ENCODE measurements around the gene ZDHHC18.
"Not testable (repeated sequence)": the region's sequence is repeated elsewhere in the genome, so short reads cannot be mapped to it uniquely, and the experiment has no call there.

ZDHHC18 gene

DNA sequence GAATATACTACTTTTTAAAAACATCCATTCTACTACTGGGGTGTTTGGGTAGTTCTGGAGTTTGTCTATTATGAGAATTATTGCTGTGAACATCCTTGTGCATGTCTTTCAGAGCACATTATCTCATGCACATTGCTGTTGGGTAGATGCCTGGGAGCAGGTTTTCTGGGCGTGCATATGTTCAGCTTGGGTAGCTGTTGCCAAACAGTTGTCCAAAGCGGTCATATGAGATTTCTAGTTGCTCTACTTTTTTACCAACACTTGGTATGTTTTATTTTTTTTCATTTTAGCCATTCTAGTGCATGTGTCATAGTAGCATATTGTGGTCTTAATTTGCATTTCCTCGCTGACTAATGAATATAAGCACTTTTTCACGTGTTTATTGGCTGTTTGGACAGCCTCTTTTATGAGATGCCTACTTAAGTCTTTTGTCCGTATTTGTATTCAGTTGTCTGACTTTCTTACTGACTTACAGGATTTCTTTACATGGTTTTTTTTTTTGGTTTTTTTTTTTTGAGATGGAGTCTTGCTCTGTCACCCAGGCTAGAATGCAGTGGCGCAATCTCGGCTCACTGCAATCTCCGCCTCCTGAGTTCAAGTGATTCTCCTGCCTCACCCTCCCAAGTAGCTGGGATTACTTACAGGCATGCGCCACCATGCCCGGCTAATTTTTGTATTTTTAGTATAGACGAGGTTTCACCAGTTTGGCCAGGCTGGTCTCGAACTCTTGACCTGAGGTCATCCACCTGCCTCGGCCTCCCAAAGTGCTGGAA is 18.1 kb downstream of the ZDHHC18 start:
- H3K36me3 ChIP-seq (ENCODE audit: control insufficient read depth, insufficient read depth, low read length), result peaks cover 2% of the 10 kb centered on the region
- peaks cover 14% of the 10 kb centered on the region for H3K4me1 ChIP-seq (ENCODE audit: control insufficient read depth, insufficient read depth, low read length)
- no peak overlapping the region for H3K9ac ChIP-seq (ENCODE audit: low read length)
- no peaks in the 10 kb centered on the region for H3K27me3 ChIP-seq (ENCODE audit: control insufficient read depth, insufficient read depth, low read length)
- no peak overlapping the region for H3K27ac ChIP-seq (ENCODE audit: low read depth, low read length)
- H3K4me3 ChIP-seq (ENCODE audit: low read length), result no peak overlapping the region

- peaks cover 14% of the 10 kb centered on the region for H3K4me1 ChIP-seq (ENCODE audit: control insufficient read depth, insufficient read depth, low read length)
- H3K27me3 ChIP-seq (ENCODE audit: control insufficient read depth, insufficient read depth, low read length); H3K4me3 ChIP-seq (ENCODE audit: low read length); H3K9ac ChIP-seq (ENCODE audit: low read length); H3K27ac ChIP-seq (ENCODE audit: low read depth, low read length): not testable (repeated sequence)
- H3K36me3 ChIP-seq (ENCODE audit: control insufficient read depth, insufficient read depth, low read length), result peaks cover 25% of the 10 kb centered on the region
These were observed 21.3 kb downstream of the ZDHHC18 start for GRCh38 chr1:26847826-26848225.

DNA sequence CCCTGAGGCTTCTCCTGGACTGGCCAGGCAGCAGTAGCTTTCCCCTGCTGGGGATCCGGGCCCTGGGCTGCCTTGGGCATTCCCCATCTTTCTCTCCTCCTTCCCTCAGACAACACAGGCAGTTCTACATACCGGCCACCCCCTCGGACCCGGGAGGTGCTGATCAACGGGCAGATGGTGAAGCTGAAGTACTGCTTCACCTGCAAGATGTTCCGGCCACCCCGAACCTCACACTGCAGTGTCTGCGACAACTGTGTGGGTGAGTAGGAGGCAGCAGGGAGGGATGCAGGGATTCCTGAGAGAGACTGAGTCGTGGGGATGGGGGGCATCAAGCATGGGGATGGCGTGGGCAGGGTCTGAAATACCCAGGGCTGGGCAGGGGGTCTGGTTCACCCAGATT is 22.0 kb downstream of the ZDHHC18 start:
- Histone ChIP-seq H3K4me1 (ENCODE audit: control insufficient read depth, insufficient read depth, low read length) (peaks cover 14% of the 10 kb centered on the region), H3K27ac (ENCODE audit: low read depth, low read length) (peak overlapping the region; percentile 41), H3K9ac (ENCODE audit: low read length) (no peak overlapping the region), H3K36me3 (ENCODE audit: control insufficient read depth, insufficient read depth, low read length) (peaks cover 27% of the 10 kb centered on the region), H3K4me3 (ENCODE audit: low read length) (no peak overlapping the region), H3K27me3 (ENCODE audit: control insufficient read depth, insufficient read depth, low read length) (no peaks in the 10 kb centered on the region)

DNA sequence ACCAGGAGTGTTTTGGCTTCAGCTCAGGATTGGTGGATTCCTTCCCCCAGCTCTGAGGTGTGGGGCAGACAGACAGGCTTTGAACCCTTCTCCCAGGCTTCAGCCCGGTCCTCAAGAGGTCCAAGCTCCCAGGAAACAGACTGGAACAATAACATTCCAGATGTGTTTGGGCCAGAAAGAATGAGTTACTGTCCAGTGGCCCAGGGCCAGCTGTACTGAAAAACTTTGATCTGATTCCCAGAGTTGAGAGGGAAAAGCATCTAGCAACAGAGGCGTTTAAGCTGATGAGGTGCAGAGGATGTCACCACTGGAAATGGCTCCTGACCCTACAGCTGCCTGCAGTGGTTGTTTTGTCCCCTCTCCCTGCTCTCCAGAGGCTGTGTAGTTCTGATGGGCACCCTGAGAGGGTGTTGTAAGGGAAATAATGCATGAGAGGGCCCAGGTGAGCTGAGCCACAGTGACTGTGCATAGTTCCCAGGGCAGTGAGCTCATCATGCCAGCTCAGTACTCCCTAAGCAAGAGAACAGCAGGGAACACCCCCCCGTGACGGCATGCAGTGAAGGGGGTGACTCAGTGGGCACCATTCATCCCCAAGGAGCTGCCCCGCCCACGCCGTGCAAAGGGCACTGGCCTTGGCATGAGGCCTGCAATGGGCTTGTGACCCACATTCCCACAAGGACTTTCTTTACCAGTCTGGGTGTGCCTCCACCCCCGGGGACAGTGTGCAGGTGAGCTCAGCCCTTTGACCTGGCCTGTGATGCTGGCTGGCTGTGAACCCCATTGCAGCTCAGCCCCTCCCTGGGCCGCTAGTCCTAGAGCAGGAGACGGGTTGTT is 22.7 kb downstream of the ZDHHC18 start:
- Histone ChIP-seq H3K4me3 (ENCODE audit: low read length) (no peak overlapping the region), H3K27me3 (ENCODE audit: control insufficient read depth, insufficient read depth, low read length) (no peaks in the 10 kb centered on the region), H3K36me3 (ENCODE audit: control insufficient read depth, insufficient read depth, low read length) (peaks cover 33% of the 10 kb centered on the region), H3K9ac (ENCODE audit: low read length) (no peak overlapping the region), H3K27ac (ENCODE audit: low read depth, low read length) (peak overlapping the region; percentile 41), H3K4me1 (ENCODE audit: control insufficient read depth, insufficient read depth, low read length) (peaks cover 14% of the 10 kb centered on the region)

DNA sequence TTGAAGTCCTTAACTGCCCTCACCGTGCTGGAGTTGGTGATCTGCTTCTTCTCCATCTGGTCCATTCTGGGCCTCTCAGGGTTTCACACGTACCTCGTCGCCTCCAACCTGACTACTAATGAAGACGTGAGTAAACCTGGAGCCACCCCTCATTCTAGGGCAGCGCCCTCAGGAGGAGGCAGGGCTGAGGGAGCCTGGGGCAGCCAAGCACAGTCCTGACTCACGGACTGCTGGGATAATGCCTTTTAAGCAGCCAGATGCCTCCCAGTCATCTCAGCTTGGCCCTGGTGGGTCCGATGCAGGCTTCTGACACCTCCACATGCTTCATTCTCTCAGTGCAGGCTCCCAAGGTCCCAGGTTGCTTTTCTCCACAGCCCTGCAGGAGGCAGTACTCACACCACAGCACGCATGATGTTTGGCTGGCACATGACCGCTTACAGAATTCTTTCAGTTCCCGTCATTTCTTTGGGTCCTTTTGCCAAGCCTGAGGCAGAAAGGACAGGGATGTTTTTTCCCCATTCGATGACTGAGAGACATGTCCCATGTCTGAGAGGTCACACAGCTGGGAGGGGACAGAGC is 24.7 kb downstream of the ZDHHC18 start:
- Histone ChIP-seq H3K27ac (ENCODE audit: low read depth, low read length) (no peak overlapping the region), H3K4me3 (ENCODE audit: low read length) (no peak overlapping the region), H3K4me1 (ENCODE audit: control insufficient read depth, insufficient read depth, low read length) (peaks cover 14% of the 10 kb centered on the region), H3K36me3 (ENCODE audit: control insufficient read depth, insufficient read depth, low read length) (peaks cover 36% of the 10 kb centered on the region), H3K9ac (ENCODE audit: low read length) (no peak overlapping the region), H3K27me3 (ENCODE audit: control insufficient read depth, insufficient read depth, low read length) (no peaks in the 10 kb centered on the region)

DNA sequence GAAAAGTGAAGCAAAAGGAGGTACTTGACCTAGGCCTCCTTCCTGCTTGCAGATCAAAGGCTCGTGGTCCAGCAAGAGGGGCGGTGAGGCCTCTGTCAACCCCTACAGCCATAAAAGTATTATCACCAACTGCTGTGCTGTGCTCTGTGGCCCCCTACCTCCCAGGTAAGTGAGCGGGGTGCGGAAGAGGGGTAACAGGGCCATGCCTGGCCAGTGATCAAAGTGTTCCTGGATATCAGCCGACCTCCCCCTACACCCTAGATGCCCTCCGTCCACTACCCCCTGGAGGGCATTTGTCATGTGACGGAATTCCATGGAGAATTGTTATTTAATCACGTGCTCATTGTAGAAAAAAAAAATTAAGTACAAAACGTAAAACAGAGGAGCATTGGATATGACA is 26.2 kb downstream of the ZDHHC18 start:
- no peaks in the 10 kb centered on the region for H3K27me3 ChIP-seq (ENCODE audit: control insufficient read depth, insufficient read depth, low read length)
- H3K4me3 ChIP-seq (ENCODE audit: low read length), result no peak overlapping the region
- peaks cover 37% of the 10 kb centered on the region for H3K36me3 ChIP-seq (ENCODE audit: control insufficient read depth, insufficient read depth, low read length)
- H3K9ac ChIP-seq (ENCODE audit: low read length), result no peak overlapping the region
- peaks cover 14% of the 10 kb centered on the region for H3K4me1 ChIP-seq (ENCODE audit: control insufficient read depth, insufficient read depth, low read length)
- no peak overlapping the region for H3K27ac ChIP-seq (ENCODE audit: low read depth, low read length)

DNA sequence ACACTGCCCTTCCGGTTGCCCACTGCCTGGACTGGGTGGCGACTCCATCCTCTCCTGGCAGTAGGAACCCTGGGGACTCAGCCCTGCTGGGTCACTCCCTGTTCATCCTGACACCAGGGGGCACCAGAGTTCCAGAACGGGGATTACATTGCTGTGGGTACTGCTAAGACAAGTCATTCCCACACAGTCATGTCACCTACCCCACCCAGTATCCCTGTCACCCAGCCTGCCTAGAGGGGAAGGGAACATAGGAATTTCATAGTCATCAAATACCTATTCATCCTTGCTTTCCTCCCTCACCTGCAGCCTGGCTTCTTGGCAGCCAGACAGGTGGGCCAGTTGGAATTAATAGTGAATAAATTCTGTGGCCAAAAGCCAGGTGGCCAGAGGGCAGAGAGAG is 26.7 kb downstream of the ZDHHC18 start:
- Histone ChIP-seq H3K4me3 (ENCODE audit: low read length) (no peak overlapping the region), H3K27ac (ENCODE audit: low read depth, low read length) (no peak overlapping the region), H3K36me3 (ENCODE audit: control insufficient read depth, insufficient read depth, low read length) (peaks cover 37% of the 10 kb centered on the region), H3K27me3 (ENCODE audit: control insufficient read depth, insufficient read depth, low read length) (no peaks in the 10 kb centered on the region), H3K9ac (ENCODE audit: low read length) (no peak overlapping the region), H3K4me1 (ENCODE audit: control insufficient read depth, insufficient read depth, low read length) (peaks cover 14% of the 10 kb centered on the region)

- Histone ChIP-seq H3K36me3 (ENCODE audit: control insufficient read depth, insufficient read depth, low read length) (peaks cover 37% of the 10 kb centered on the region), H3K27ac (ENCODE audit: low read depth, low read length) (no peak overlapping the region), H3K27me3 (ENCODE audit: control insufficient read depth, insufficient read depth, low read length) (no peaks in the 10 kb centered on the region), H3K9ac (ENCODE audit: low read length) (no peak overlapping the region), H3K4me3 (ENCODE audit: low read length) (no peak overlapping the region), H3K4me1 (ENCODE audit: control insufficient read depth, insufficient read depth, low read length) (peaks cover 9% of the 10 kb centered on the region)
These were observed 27.1 kb downstream of the ZDHHC18 start for GRCh38 chr1:26853600-26853999.

DNA sequence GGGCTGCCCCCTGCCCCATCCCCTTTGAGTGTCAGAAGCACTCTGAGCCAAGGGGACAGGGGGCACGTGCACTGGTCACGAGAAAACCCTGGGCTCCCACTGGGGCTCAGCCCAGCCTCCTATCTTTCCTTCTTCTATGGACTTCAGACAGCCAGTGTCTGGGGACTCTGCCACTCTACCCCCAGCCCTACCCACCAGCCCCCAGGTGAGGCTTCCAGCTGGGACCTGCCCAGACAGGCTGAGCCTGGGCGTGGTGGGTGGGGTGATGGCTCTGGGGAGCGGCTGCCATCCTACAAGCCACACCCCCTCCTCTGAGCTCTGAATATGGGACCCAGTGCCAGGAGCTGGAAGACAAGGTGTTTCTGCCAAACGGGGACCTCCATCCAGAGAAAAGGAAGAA is 28.4 kb downstream of the ZDHHC18 start:
- Histone ChIP-seq H3K9ac (ENCODE audit: low read length) (no peak overlapping the region), H3K36me3 (ENCODE audit: control insufficient read depth, insufficient read depth, low read length) (peaks cover 37% of the 10 kb centered on the region), H3K4me1 (ENCODE audit: control insufficient read depth, insufficient read depth, low read length) (peaks cover 5% of the 10 kb centered on the region), H3K27ac (ENCODE audit: low read depth, low read length) (no peak overlapping the region), H3K27me3 (ENCODE audit: control insufficient read depth, insufficient read depth, low read length) (no peaks in the 10 kb centered on the region), H3K4me3 (ENCODE audit: low read length) (no peak overlapping the region)

DNA sequence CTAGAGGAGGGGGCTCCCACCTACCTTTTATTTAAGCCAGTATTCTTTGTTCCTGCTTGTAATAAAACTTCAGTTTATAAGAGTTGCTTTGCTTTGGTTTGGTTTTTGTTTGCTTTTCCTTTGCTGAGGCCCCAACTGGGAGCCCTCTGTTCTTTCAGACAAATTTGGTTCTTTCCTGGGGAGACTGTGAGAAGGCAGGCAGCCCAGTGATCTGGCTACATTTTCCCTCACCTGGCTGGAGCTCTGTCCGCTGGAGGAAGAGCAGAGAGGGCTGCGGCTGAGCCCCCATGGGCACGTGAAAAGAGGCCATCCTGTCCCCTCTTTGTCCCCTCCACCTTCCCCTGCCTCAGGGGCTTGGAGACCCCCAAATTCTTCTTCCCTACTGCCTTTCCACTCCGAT is 29.1 kb downstream of the ZDHHC18 start:
- H3K4me3 ChIP-seq (ENCODE audit: low read length), result no peak overlapping the region
- no peak overlapping the region for H3K9ac ChIP-seq (ENCODE audit: low read length)
- no peaks in the 10 kb centered on the region for H3K27me3 ChIP-seq (ENCODE audit: control insufficient read depth, insufficient read depth, low read length)
- peaks cover 30% of the 10 kb centered on the region for H3K36me3 ChIP-seq (ENCODE audit: control insufficient read depth, insufficient read depth, low read length)
- peaks cover 5% of the 10 kb centered on the region for H3K4me1 ChIP-seq (ENCODE audit: control insufficient read depth, insufficient read depth, low read length)
- no peak overlapping the region for H3K27ac ChIP-seq (ENCODE audit: low read depth, low read length)

DNA sequence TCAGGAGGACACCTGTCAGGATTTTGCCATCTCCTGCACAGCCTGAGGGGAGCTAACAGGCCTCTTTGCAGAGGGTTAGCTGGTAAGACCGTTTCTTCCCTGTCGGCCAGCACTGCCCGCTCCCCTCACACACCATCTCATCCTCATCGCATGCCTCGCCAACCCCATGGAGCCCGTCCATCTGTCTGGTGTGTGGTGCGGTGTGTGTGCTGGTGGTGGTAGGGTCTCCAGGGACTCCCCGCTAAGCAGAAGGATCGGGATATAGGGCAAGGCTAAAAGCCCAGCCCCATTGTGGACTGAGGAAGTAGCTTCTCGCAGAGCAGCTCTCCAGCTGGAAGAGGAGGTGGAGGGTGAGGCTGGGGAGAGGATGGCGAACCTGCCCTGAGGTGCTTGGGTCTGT is 29.7 kb downstream of the ZDHHC18 start:
- Histone ChIP-seq H3K27ac (ENCODE audit: low read depth, low read length) (no peak overlapping the region), H3K36me3 (ENCODE audit: control insufficient read depth, insufficient read depth, low read length) (peaks cover 26% of the 10 kb centered on the region), H3K4me3 (ENCODE audit: low read length) (no peak overlapping the region), H3K27me3 (ENCODE audit: control insufficient read depth, insufficient read depth, low read length) (no peaks in the 10 kb centered on the region), H3K9ac (ENCODE audit: low read length) (no peak overlapping the region), H3K4me1 (ENCODE audit: control insufficient read depth, insufficient read depth, low read length) (peaks cover 5% of the 10 kb centered on the region)

DNA sequence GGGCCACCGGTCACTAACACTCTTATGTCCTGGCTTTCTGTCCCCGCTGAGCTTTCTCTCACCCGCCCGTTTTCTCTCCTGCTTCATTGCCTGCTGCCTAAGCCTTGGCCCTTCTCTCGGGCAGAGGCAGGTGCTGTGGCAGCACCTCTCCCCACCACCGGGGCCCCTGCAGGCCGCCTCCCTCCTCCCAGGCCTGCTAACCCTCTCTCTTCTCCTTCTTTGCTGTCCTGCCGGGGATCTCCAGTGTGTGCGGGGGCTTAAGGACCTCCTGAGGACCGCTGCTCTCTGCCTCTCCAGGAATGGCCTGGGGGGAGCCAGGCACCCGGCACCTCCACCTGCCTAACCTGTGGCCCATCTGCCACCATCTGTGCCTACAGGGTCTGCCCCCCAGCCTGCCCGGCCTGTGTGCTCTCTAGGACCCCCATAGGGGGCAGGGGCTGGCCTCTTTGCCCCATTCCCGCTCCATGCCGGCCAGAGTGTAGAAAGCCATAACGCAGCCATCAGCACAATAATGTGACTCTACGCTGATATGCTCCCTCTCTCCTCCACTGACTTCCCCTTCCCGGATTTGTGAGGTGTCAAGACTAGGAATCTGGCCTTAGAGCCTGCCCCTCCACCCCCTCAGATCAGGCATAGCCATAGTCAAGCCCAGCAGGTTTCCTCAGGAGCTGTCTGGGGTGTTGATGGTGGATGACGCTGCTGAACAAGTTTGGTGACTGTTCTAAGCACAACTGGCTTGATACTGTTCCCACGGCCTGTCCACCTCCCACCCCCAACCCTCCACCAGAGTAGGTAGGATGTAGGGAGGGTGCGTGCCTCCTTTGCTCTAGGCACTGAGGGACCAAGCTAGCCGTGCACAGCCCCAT is 30.3 kb downstream of the ZDHHC18 start:
- Histone ChIP-seq H3K36me3 (ENCODE audit: control insufficient read depth, insufficient read depth, low read length) (peaks cover 19% of the 10 kb centered on the region), H3K4me3 (ENCODE audit: low read length) (no peak overlapping the region), H3K27me3 (ENCODE audit: control insufficient read depth, insufficient read depth, low read length) (no peaks in the 10 kb centered on the region), H3K27ac (ENCODE audit: low read depth, low read length) (no peak overlapping the region), H3K4me1 (ENCODE audit: control insufficient read depth, insufficient read depth, low read length) (peaks cover 5% of the 10 kb centered on the region), H3K9ac (ENCODE audit: low read length) (no peak overlapping the region)
